ENCODE measurements around the gene FCRLB. TPM values are rescaled to one million over a fixed set of nuclear protein-coding genes. Genes with fewer than 3 reads are reported as not detected.
"Not testable (repeated sequence)": the region's sequence is repeated elsewhere in the genome, so short reads cannot be mapped to it uniquely, and the experiment has no call there.

FCRLB gene
- total and polyA plus RNA-seq, 2 donors (not counting 3 experiments of a cell fraction or from before 2014, with no cell fraction given) = 0.62 TPM

- Histone ChIP-seq H2AFZ (ENCODE audit: low read depth, low read length) (no peak overlapping the region), H3K79me2 (ENCODE audit: control insufficient read depth, insufficient read depth, low read length) (peaks cover 77% of the 10 kb centered on the region), H3K4me1 (ENCODE audit: control insufficient read depth, extremely low read depth, insufficient read depth, low read length) (peaks cover 49% of the 10 kb centered on the region), H4K20me1 (replicated peaks; ENCODE audit: control insufficient read depth, extremely low read depth, insufficient read depth, low read length) (no peaks in the 10 kb centered on the region), H3K9me3 (replicated peaks; ENCODE audit: control insufficient read depth, insufficient read depth, low read length) (no peaks in the 10 kb centered on the region), H3K27me3 (ENCODE audit: control insufficient read depth in 2 of 2, insufficient read depth in 2 of 2, low read length in 2 of 2) (no peaks in the 10 kb centered on the region), H3K4me2 (ENCODE audit: insufficient read depth, low read length) (peak overlapping the region; percentile 74), H3K4me3 (replicated peaks in 1 of 3; ENCODE audit: insufficient read depth in 1 of 3, low read depth in 1 of 3, low read length in 3 of 3) (no peak overlapping the region), H3K9ac (replicated peaks; ENCODE audit: extremely low read depth, insufficient read depth, low read length) (no peak overlapping the region), H3K36me3 (ENCODE audit: control insufficient read depth in 2 of 2, extremely low read depth in 1 of 2, insufficient read depth in 2 of 2, low read length in 2 of 2) (no peaks in the 10 kb centered on the region), H3K27ac (ENCODE audit: insufficient read depth, low read depth, low read length) (no peak overlapping the region), H3K9me1 (replicated peaks; ENCODE audit: control insufficient read depth, extremely low read depth, insufficient read depth, low read length) (no peaks in the 10 kb centered on the region)
- ChIA-PET CTCF (interaction anchor here (1.1 to 1.9 kb wide), 3 partner anchors 18 to 268 kb away, joined by 4 to 6 read pairs (median 5); no protein-coding TSS in a partner anchor), POLR2A (no interaction called here)
- DNase-seq (ENCODE audit: low read depth, low spot score) (peak; percentile 72), FAIRE-seq (peak; percentile 47)
- intact Hi-C loops (cut with micrococcal nuclease) = loop anchor here (10.0 kb wide), 1 partner anchor 266 kb away; no protein-coding TSS in a partner anchor
- dilution Hi-C loops (cut with MboI; ENCODE audit: extremely low pct_ligation_motif_present, low sequenced_read_pairs) = no loop called here
- TF ChIP-seq JUN (IDR thresholded peaks at IDR 0.05; ENCODE audit: borderline replicate concordance, insufficient read depth, insufficient read length, low read depth) = peak; percentile 17
- no peak for TF ChIP-seq CTCF (IDR thresholded peaks at IDR 0.05; ENCODE audit: extremely low read depth in 1 of 2, insufficient read depth in 1 of 2, low read depth in 1 of 2, low read length in 2 of 2)
- no TSS peak for BruUV-seq (replicated peaks)
Measured at GRCh38 chr1:161768986-161769672, 47.8 kb downstream of the FCRLB start.

- H3K9me3 ChIP-seq (replicated peaks; ENCODE audit: control insufficient read depth, insufficient read depth, low read length); H3K27me3 ChIP-seq (ENCODE audit: control insufficient read depth in 2 of 2, insufficient read depth in 2 of 2, low read length in 2 of 2); BruUV-seq (replicated peaks); DNase-seq (ENCODE audit: low read depth, low spot score); H2AFZ ChIP-seq (ENCODE audit: low read depth, low read length); dilution Hi-C loops (cut with MboI; ENCODE audit: extremely low pct_ligation_motif_present, low sequenced_read_pairs); H3K36me3 ChIP-seq (ENCODE audit: control insufficient read depth in 2 of 2, extremely low read depth in 1 of 2, insufficient read depth in 2 of 2, low read length in 2 of 2); H3K4me3 ChIP-seq (replicated peaks in 1 of 3; ENCODE audit: insufficient read depth in 1 of 3, low read depth in 1 of 3, low read length in 3 of 3); H3K9me1 ChIP-seq (replicated peaks; ENCODE audit: control insufficient read depth, extremely low read depth, insufficient read depth, low read length); H3K9ac ChIP-seq (replicated peaks; ENCODE audit: extremely low read depth, insufficient read depth, low read length); POLR2A ChIA-PET; H3K27ac ChIP-seq (ENCODE audit: insufficient read depth, low read depth, low read length); FAIRE-seq; H4K20me1 ChIP-seq (replicated peaks; ENCODE audit: control insufficient read depth, extremely low read depth, insufficient read depth, low read length): not testable (repeated sequence)
- CTCF ChIA-PET = interaction anchor here (1.1 to 1.9 kb wide), 3 partner anchors 17 to 267 kb away, joined by 4 to 6 read pairs (median 5); no protein-coding TSS in a partner anchor
- intact Hi-C loops (cut with micrococcal nuclease) = loop anchor here (10.0 kb wide), 1 partner anchor 265 kb away; no protein-coding TSS in a partner anchor
- peaks cover 83% of the 10 kb centered on the region for H3K79me2 ChIP-seq (ENCODE audit: control insufficient read depth, insufficient read depth, low read length)
- H3K4me2 ChIP-seq (ENCODE audit: insufficient read depth, low read length) = peak overlapping the region; percentile 74
- peaks cover 49% of the 10 kb centered on the region for H3K4me1 ChIP-seq (ENCODE audit: control insufficient read depth, extremely low read depth, insufficient read depth, low read length)
Measured at GRCh38 chr1:161769673-161770045, 48.3 kb downstream of the FCRLB start.

Data from endothelial cell of umbilical vein (primary cell).